Measurements from ENCODE around the gene AHCYL2. TPM values are rescaled to one million over a fixed set of nuclear protein-coding genes. Genes with fewer than 3 reads are reported as not detected.

Gene AHCYL2
- total RNA-seq = 10.7 and 11.1 TPM in 2 replicates

DNA sequence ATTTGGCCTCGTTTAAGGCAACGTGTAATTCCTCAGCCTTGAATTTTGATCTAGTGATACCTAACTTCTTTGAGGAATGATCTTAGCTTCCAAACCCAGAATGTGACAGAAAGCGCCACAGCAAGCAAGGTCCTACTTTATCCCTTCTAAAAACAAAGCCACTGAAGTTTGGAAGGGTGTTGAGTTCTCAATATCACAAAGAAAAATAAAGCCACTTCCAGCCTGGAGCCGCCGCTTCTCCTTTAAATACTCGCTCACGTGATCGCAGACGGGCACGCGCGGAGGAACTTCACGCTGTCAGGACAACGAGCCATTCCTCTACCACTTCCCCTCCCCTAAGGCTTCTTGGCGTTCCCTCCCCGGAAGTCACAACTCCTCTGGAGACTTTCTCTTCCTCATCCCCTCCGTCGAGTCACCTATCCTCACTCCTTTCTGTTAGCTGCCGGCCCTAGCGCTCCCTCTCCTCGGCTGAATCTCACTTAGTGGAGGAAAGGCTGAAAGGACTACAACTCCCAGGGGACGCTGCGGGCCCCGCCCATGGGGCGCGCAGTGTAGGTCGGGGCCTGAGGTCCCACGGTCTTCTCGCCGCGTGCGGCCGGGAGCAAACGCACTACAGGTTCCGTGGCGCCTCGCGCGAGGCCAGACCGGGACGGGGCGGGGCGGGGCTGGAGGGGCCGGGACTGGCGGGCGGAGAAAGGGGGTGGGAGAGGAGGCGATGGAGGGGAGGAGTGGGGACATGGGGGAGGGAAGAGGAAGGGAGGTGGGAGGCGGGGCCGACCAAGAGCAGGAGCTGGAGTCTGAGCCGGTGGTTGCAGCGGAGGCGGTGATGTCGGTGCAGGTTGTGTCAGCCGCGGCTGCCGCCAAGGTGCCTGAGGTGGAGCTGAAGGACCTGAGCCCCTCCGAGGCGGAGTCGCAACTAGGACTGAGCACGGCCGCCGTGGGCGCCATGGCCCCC, at the start of gene AHCYL2:
Gene AHCYL2, plus strand, starts transcription at position 780 of the 955 bp plus-strand sequence.
- H3K4me3 Mint-ChIP-seq = peak within 1 kb of the TSS; percentile 87
- DNase-seq = peak; percentile 98
- no peaks in the 10 kb centered on the region for H3K27me3 Mint-ChIP-seq
- peaks cover 24% of the 10 kb centered on the region for H3K4me1 Mint-ChIP-seq
- H3K27ac Mint-ChIP-seq = peak within 1 kb of the TSS; percentile 96
- no peaks in the 10 kb centered on the region for H3K9me3 Mint-ChIP-seq
- intact Hi-C loops (cut with micrococcal nuclease) = loop anchor here (1.0 to 10.0 kb wide), 7 partner anchors 47 to 880 kb away; partner anchors contain the start of genes ATP6V1F and RBM28
- no peaks in the 10 kb centered on the region for H3K36me3 Mint-ChIP-seq (ENCODE audit: low read depth)

DNA sequence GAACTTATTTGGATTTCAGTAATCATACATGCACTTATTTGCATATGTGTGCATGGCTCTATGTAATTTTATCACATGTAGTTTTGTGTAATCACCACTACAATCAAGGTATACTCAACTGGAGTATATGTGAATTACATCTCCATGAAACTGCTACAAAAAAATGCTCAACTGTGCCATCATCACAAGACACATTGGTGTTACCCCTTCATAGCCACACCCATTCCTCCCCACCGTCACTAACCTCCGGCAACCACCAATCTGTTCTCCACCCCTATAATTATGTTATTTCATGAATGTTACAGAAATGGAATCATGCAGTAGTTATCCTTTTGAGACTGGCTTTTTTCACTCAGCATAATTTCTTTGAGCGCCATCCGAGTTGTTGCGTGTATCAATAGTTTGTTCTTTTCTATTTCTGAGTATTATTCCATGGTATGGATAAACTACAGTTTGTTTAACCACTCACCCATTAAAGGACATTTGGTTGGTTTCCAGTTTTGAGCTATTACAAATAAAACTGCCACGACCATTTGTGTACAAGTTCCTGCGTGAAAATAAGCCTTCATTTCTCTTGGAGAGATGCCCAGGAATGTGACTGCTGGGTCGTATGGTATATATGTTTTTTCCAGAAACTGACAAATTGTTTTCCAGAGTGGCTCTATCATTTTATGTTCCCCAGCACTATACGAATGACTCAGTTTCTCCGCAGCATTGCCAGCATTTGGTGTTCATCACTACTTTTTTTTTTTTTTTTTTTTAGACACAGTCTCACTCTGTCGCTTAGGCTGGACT, 47.7 kb upstream of the AHCYL2 start:
- Mint-ChIP-seq H3K27ac (no peak overlapping the region), H3K36me3 (ENCODE audit: low read depth) (no peaks in the 10 kb centered on the region), H3K27me3 (peaks cover 33% of the 10 kb centered on the region), H3K4me1 (peaks cover 1% of the 10 kb centered on the region), H3K4me3 (no peak overlapping the region), H3K9me3 (no peaks in the 10 kb centered on the region)
- DNase-seq = no peak
- intact Hi-C loops (cut with micrococcal nuclease) = no loop called here

DNA sequence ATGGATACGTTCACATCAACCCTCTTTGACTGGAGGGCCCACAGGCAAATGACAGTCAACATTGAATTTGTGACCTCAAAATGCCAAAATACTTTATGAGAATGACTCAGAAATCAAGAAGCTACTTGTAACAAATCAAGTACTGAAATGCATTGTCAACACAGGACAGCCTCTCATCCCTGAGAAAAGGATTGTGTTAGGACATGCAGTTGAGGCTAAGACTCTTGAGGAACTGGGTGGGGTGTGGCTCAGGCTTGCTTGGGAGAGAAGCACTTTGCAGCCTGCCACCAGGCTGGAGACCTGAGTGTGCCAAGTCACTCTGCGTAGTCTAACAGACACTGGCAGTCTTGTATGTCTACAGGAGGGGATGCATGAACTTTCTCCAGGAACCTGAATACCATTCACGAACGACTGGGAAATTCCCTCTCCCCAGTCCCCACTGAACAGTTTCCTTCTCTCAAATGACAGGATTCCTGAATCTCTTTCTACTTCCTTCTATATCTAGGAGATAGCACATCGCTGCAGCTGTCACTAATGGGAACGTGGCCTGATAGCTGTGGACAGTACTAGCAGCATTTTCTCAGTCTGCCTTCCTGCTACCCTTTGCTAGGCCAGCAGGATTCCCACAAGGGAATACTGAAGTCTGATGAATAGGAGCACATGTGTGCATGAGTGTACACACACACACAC, 39.7 kb upstream of the AHCYL2 start:
- DNase-seq = no peak
- intact Hi-C loops (cut with micrococcal nuclease) = no loop called here
- Mint-ChIP-seq H3K9me3 (no peaks in the 10 kb centered on the region), H3K4me3 (no peak overlapping the region), H3K27me3 (peaks cover 43% of the 10 kb centered on the region), H3K27ac (no peak overlapping the region), H3K36me3 (ENCODE audit: low read depth) (no peaks in the 10 kb centered on the region), H3K4me1 (peaks cover 4% of the 10 kb centered on the region)

GRCh38 chr7:129186749-129187260, 38.0 kb upstream of the AHCYL2 start:
- no peak for DNase-seq
- intact Hi-C loops (cut with micrococcal nuclease) = no loop called here
- Mint-ChIP-seq H3K36me3 (ENCODE audit: low read depth) (no peaks in the 10 kb centered on the region), H3K9me3 (no peaks in the 10 kb centered on the region), H3K27ac (no peak overlapping the region), H3K4me1 (peaks cover 4% of the 10 kb centered on the region), H3K27me3 (peaks cover 52% of the 10 kb centered on the region), H3K4me3 (no peak overlapping the region)

- Mint-ChIP-seq H3K27me3 (peaks cover 59% of the 10 kb centered on the region), H3K9me3 (no peaks in the 10 kb centered on the region), H3K27ac (no peak overlapping the region), H3K36me3 (ENCODE audit: low read depth) (no peaks in the 10 kb centered on the region), H3K4me1 (peaks cover 4% of the 10 kb centered on the region), H3K4me3 (peak overlapping the region; percentile 56)
- DNase-seq = no peak
- intact Hi-C loops (cut with micrococcal nuclease) = no loop called here
These were observed 37.0 kb upstream of the AHCYL2 start for GRCh38 chr7:129187681-129188371.

DNA sequence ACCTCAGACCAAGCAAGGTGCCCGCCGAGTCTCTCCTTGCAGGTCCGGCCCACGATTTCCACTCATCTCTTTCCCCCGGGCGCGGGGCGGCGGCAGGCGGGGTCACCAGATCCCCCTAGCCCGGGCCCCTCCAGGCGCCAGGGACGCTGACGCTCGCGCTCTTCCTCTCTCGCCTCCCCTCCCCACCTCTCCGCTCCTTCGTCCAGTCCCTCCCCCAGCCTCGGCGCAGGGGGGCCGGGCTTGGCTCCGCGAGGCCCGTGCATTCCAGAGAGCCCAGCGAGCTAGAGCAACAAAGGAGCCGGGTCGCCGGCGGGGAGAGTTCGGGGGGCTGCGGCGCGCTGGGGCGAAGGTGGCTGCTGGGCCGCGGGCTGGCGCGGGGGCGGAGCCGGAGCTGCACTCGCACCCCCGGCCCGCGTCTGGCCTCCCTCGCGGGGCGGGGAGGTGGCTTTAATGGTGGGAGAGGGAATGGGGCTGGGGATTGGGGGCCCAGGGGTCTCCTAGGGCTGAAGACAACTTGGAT, 36.4 kb upstream of the AHCYL2 start, which contains the start of gene SMO:
Gene SMO, plus strand, starts transcription at position 262 of the 520 bp plus-strand sequence. CDS start 519 bp downstream, outside the sequence.
- H3K4me3 Mint-ChIP-seq = peak within 1 kb of the TSS; percentile 56
- no peaks in the 10 kb centered on the region for H3K36me3 Mint-ChIP-seq (ENCODE audit: low read depth)
- no peak for DNase-seq
- H3K27me3 Mint-ChIP-seq = peaks cover 63% of the 10 kb centered on the region
- H3K4me1 Mint-ChIP-seq = peaks cover 4% of the 10 kb centered on the region
- H3K9me3 Mint-ChIP-seq = no peaks in the 10 kb centered on the region
- intact Hi-C loops (cut with micrococcal nuclease) = no loop called here
- no peak within 1 kb of the TSS for H3K27ac Mint-ChIP-seq

- peaks cover 63% of the 10 kb centered on the region for H3K27me3 Mint-ChIP-seq
- intact Hi-C loops (cut with micrococcal nuclease) = no loop called here
- no peak for DNase-seq
These were observed 35.8 kb upstream of the AHCYL2 start for GRCh38 chr7:129188892-129189660.

DNA sequence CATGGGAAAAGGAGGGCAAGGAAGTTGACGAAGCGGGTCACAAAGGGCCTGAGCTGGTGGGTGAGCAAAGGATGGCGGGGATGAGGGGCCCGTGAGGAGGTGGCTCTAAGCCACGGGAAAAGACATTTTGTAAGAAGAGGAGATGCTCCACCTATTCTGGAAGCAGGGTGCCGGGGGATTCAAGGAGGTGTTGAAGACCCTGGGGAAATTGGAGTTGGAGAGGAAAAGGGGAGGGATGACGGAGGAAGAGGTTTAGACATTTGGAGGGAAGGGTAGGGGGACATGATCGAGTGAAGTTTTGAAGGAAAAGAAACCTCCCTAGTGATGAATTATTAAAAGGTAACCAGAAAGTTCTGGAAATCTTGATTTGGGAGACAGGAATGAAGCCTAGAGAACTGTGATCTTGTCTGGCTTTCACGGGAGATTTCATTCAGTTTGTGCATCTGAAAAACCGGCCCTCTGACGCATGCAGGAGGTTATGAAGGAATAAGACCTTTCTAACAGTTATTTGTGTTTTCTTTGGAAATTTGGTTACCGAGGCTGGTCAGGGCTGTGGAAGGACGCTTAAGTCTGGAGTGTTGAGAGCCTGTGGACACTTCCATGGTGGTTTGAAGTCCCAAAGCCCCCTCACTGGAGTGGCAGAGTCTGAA, 35.0 kb upstream of the AHCYL2 start:
- Mint-ChIP-seq H3K36me3 (ENCODE audit: low read depth) (no peaks in the 10 kb centered on the region), H3K9me3 (no peaks in the 10 kb centered on the region), H3K4me1 (peaks cover 4% of the 10 kb centered on the region), H3K27ac (no peak overlapping the region), H3K27me3 (peaks cover 63% of the 10 kb centered on the region), H3K4me3 (peak overlapping the region; percentile 55)
- DNase-seq = no peak
- intact Hi-C loops (cut with micrococcal nuclease) = no loop called here

More at GRCh38 chr7:129188892-129189660, 35.8 kb upstream of the AHCYL2 start:
- Mint-ChIP-seq H3K36me3 (ENCODE audit: low read depth) (no peaks in the 10 kb centered on the region), H3K27ac (no peak overlapping the region), H3K9me3 (no peaks in the 10 kb centered on the region), H3K4me3 (peak overlapping the region; percentile 56), H3K4me1 (peaks cover 4% of the 10 kb centered on the region)

DNA sequence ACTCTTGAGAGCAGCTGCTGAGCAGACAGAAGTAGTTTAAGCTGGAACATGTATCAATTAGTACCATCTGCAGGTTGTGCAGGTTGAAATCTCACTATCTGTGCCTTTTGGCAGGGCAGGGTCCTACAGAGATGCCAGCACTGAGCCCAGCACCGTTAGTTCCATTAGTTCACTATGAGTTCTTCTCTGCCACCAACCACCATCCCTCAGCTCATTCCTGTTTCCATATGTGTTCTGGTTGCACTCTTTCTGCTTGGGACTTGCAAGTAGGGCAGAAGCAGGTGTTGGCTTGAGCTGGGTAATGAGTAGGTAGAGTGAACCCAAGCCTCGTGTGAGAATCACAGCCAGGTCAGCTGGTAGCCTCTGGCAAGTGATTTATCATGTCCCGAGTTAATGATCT, 33.6 kb upstream of the AHCYL2 start:
- no peaks in the 10 kb centered on the region for H3K9me3 Mint-ChIP-seq
- H3K4me1 Mint-ChIP-seq = peaks cover 4% of the 10 kb centered on the region
- no peak overlapping the region for H3K27ac Mint-ChIP-seq
- intact Hi-C loops (cut with micrococcal nuclease) = no loop called here
- DNase-seq = no peak
- no peak overlapping the region for H3K4me3 Mint-ChIP-seq
- no peaks in the 10 kb centered on the region for H3K36me3 Mint-ChIP-seq (ENCODE audit: low read depth)
- H3K27me3 Mint-ChIP-seq = peaks cover 56% of the 10 kb centered on the region

DNA sequence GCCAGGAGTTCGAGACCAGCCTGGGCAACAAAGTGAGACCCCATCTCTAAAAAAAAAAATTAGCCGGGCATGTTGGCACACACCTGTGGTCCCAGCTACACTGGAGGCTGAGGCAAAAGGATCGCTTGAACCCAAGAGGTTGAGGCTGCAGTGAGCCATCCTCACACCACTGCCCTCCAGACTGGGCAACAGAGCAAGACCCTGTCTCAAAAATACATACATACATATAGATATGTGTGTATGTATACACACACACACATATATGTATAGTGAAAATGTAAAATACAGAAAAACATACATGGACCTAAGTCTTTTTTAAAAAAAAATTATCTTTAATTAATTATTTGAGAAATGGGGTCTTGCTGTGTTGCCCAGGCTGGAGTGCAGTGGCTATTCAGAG, 30.9 kb upstream of the AHCYL2 start:
- peaks cover 4% of the 10 kb centered on the region for H3K4me1 Mint-ChIP-seq

DNA sequence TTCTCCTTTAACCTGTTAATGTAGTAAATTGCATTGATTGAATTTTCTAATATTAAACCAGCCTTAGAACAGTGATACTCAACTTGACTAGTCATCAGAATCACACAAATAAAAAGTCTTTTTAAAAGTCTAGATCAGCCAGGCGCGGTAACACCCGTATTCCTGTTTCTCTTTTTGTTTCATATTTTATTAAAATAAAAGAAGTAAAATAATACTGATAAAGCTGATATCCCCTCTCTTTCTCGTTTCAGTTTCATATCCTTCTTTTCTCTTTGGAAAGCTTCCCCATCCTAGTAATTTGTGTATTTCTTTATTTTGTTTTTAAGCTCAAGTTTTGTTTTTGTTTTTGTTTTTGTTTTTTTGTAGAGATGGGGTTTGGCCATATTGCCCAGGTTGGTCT, 27.1 kb upstream of the AHCYL2 start:
- DNase-seq = no peak

More for the DNA sequence above, 30.9 kb upstream of the AHCYL2 start:
- intact Hi-C loops (cut with micrococcal nuclease) = no loop called here
- Mint-ChIP-seq H3K9me3 (no peaks in the 10 kb centered on the region), H3K36me3 (ENCODE audit: low read depth) (no peaks in the 10 kb centered on the region), H3K27ac (no peak overlapping the region), H3K27me3 (peaks cover 45% of the 10 kb centered on the region), H3K4me3 (no peak overlapping the region)
- DNase-seq = no peak

GRCh38 chr7:129199406-129199805, 25.4 kb upstream of the AHCYL2 start:
- intact Hi-C loops (cut with micrococcal nuclease) = no loop called here
- H3K4me3 Mint-ChIP-seq = no peak overlapping the region
- peaks cover 17% of the 10 kb centered on the region for H3K27me3 Mint-ChIP-seq
- H3K4me1 Mint-ChIP-seq = no peaks in the 10 kb centered on the region
- no peak for DNase-seq
- H3K9me3 Mint-ChIP-seq = no peaks in the 10 kb centered on the region
- no peaks in the 10 kb centered on the region for H3K36me3 Mint-ChIP-seq (ENCODE audit: low read depth)
- H3K27ac Mint-ChIP-seq = no peak overlapping the region

More for the DNA sequence above, 27.1 kb upstream of the AHCYL2 start:
- Mint-ChIP-seq H3K27ac (no peak overlapping the region), H3K36me3 (ENCODE audit: low read depth) (no peaks in the 10 kb centered on the region), H3K27me3 (peaks cover 21% of the 10 kb centered on the region), H3K4me1 (no peaks in the 10 kb centered on the region), H3K9me3 (no peaks in the 10 kb centered on the region), H3K4me3 (no peak overlapping the region)
- intact Hi-C loops (cut with micrococcal nuclease) = no loop called here

Measured in activated CD4-positive, alpha-beta T cell treated with anti-CD3 and anti-CD28 coated beads, Interleukin-2, amount 10 ng/mL, durations not matched to agents 24 days and 14 days (primary cell).